GM12878 (cell line): ENCODE data around the gene NEK11.

Experiments
- CBX5 ChIP-seq: sonication (generic); IDR thresholded peaks from 2 replicates; pipeline ENCODE4 v1.6.1; 2016; ENCODE audit warnings: low read depth, moderate library complexity, mild to moderate bottlenecking, inconsistent platforms
- CHD1 ChIP-seq: IDR thresholded peaks from 2 replicates; pipeline ENCODE4 v1.6.1; 2012; ENCODE audit warnings: low read depth, low read length, improper control_type of control experiment
- JUNB ChIP-seq: IDR thresholded peaks from 2 replicates; pipeline ENCODE4 v1.6.1; 2016; ENCODE audit warnings: antibody characterized with exemption, mild to moderate bottlenecking
- LARP7 ChIP-seq: fragments of 450-650 bp; IDR thresholded peaks from 2 replicates; pipeline ENCODE4 v1.6.1; 2017; ENCODE audit warnings: mild to moderate bottlenecking
- NFYA ChIP-seq: IDR thresholded peaks from 2 replicates; pipeline ENCODE4 v1.6.1; 2011; ENCODE audit warnings: low read depth, mild to moderate bottlenecking, low read length, improper control_type of control experiment, borderline replicate concordance
- NRF1 ChIP-seq: conservative IDR thresholded peaks from 2 replicates; pipeline ENCODE4 v1.6.1; 2011; ENCODE audit warnings: mild to moderate bottlenecking, low read depth, low read length, improper control_type of control experiment
- SP1 ChIP-seq: IDR thresholded peaks from one replicate; pipeline ENCODE4 v1.6.1; 2011; ENCODE audit warnings: low read depth, low read length
- TAF1 ChIP-seq: IDR thresholded peaks from 2 replicates; pipeline ENCODE4 v1.6.1; 2011; ENCODE audit warnings: mild to moderate bottlenecking, low read depth, low read length, borderline replicate concordance
- YBX1 ChIP-seq: fragments of 450-650 bp; IDR thresholded peaks from 2 replicates; pipeline ENCODE4 v1.6.1; 2016; ENCODE audit warnings: antibody characterized with exemption
- TF ChIP-seq, protein P1 (sequence below): IDR thresholded peaks from 2 replicates; pipeline ENCODE4 v1.6.1; 2012; ENCODE audit warnings: low read depth, low read length, improper control_type of control experiment
- TF ChIP-seq, protein P2 (sequence below): IDR thresholded peaks from 2 replicates; pipeline ENCODE4 v1.6.1; 2011; ENCODE audit warnings: low read depth, low read length, improper control_type of control experiment, borderline replicate concordance

DNA sequence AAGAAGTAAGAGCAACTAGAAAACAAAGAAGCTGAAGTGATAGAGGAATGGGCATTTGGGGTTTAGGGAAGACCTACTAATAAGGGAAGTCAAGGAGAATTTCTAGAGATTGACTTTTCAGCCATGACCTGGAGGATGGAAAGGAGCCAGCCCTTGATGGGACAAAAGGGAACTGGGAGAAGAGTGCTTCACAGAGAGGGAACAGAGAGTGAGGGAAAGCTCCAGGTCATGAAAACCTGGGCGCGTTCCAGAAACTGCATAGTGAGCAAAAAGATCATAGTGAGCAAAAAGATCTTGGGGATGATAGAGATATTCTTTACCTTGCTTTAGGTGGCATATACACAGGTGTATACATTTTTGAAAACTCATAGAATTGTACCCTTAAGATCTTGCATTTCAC, 211.8 kb downstream of the NEK11 start:
- TF ChIP-seq CHD1: no peak
- TF ChIP-seq, protein P1, sequence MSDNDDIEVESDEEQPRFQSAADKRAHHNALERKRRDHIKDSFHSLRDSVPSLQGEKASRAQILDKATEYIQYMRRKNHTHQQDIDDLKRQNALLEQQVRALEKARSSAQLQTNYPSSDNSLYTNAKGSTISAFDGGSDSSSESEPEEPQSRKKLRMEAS: no peak
- TF ChIP-seq YBX1: no peak
- no peak for TF ChIP-seq NFYA
- TF ChIP-seq, protein P2, sequence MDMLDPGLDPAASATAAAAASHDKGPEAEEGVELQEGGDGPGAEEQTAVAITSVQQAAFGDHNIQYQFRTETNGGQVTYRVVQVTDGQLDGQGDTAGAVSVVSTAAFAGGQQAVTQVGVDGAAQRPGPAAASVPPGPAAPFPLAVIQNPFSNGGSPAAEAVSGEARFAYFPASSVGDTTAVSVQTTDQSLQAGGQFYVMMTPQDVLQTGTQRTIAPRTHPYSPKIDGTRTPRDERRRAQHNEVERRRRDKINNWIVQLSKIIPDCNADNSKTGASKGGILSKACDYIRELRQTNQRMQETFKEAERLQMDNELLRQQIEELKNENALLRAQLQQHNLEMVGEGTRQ: no peak
- TF ChIP-seq CBX5: no peak
- no peak for TF ChIP-seq JUNB
- TF ChIP-seq NRF1: no peak
- TF ChIP-seq SP1: no peak
- no peak for TF ChIP-seq TAF1
- no peak for TF ChIP-seq LARP7
